ENCODE measurements around the gene S100A6. TPM values are rescaled to one million over a fixed set of nuclear protein-coding genes. Genes with fewer than 3 reads are reported as not detected.

S100A6 gene
- total RNA-seq, 1 experiment from 2014 or later: 19.2 TPM

DNA sequence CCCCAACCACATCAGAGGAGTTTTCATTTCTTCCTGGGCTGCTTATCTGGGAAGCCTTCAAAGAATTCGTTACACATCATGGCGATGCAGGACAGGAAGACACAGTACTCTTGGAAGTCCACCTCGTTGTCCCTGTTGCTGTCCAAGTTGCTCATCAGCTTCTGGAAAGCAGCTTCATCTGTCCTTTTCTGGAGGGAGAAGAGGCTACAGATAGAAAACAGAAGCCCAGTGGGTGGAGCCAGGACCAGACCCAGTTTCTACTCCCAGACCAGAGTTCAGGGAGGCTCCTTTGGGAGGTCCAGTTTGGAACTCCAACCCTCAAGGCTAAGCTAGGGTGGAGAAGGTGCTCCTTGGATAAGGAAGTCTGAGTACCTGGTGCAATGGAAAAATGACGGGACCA is 7.9 kb upstream of the S100A6 start:
- Mint-ChIP-seq H3K4me3 (no peak overlapping the region), H3K9me3 (no peaks in the 10 kb centered on the region), H3K4me1 (peaks cover 50% of the 10 kb centered on the region), H3K36me3 (no peaks in the 10 kb centered on the region; the same call in 1 of the 2 replicates), H3K27ac (no peak overlapping the region), H3K27me3 (ENCODE audit: low read depth) (peaks cover 2% of the 10 kb centered on the region; the same call in 1 of the 2 replicates)
- ATAC-seq: no peak
- no peak for DNase-seq (ENCODE audit: low spot score)
- ChIA-PET CTCF (interaction anchor here (1.9 to 5.3 kb wide), 4 partner anchors 8 to 84 kb away, joined by 4 to 50 read pairs (median 18); partner anchors contain the start of genes S100A13 and S100A6), POLR2A (no interaction called here)
- no peak for TF ChIP-seq FOXJ3 (CRISPR knock-in tag; IDR thresholded peaks at IDR 0.05; ENCODE audit: borderline replicate concordance)
- TF ChIP-seq, protein P1, sequence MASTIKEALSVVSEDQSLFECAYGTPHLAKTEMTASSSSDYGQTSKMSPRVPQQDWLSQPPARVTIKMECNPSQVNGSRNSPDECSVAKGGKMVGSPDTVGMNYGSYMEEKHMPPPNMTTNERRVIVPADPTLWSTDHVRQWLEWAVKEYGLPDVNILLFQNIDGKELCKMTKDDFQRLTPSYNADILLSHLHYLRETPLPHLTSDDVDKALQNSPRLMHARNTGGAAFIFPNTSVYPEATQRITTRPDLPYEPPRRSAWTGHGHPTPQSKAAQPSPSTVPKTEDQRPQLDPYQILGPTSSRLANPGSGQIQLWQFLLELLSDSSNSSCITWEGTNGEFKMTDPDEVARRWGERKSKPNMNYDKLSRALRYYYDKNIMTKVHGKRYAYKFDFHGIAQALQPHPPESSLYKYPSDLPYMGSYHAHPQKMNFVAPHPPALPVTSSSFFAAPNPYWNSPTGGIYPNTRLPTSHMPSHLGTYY (CRISPR knock-in tag; IDR thresholded peaks at IDR 0.05): no peak
- no peak for TF ChIP-seq JAZF1 (CRISPR knock-in tag; IDR thresholded peaks at IDR 0.05)
- TF ChIP-seq ZNF423 (CRISPR knock-in tag; IDR thresholded peaks at IDR 0.05): no peak
- TF ChIP-seq IRF2 (CRISPR knock-in tag; IDR thresholded peaks at IDR 0.05; ENCODE audit: borderline replicate concordance, low read depth): no peak
- TF ChIP-seq, protein P2, sequence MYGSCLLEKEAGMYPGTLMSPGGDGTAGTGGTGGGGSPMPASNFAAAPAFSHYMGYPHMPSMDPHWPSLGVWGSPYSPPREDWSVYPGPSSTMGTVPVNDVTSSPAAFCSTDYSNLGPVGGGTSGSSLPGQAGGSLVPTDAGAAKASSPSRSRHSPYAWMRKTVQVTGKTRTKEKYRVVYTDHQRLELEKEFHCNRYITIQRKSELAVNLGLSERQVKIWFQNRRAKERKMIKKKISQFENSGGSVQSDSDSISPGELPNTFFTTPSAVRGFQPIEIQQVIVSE (CRISPR knock-in tag; IDR thresholded peaks at IDR 0.05; ENCODE audit: borderline replicate concordance): no peak
- no peak for TF ChIP-seq NR3C1 (CRISPR knock-in tag; conservative IDR thresholded peaks at IDR 0.05; ENCODE audit: low read depth)
- TF ChIP-seq, protein P3, sequence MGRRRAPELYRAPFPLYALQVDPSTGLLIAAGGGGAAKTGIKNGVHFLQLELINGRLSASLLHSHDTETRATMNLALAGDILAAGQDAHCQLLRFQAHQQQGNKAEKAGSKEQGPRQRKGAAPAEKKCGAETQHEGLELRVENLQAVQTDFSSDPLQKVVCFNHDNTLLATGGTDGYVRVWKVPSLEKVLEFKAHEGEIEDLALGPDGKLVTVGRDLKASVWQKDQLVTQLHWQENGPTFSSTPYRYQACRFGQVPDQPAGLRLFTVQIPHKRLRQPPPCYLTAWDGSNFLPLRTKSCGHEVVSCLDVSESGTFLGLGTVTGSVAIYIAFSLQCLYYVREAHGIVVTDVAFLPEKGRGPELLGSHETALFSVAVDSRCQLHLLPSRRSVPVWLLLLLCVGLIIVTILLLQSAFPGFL (CRISPR knock-in tag; IDR thresholded peaks at IDR 0.05; ENCODE audit: borderline replicate concordance): no peak
- no peak for TF ChIP-seq GRHL2 (CRISPR knock-in tag; IDR thresholded peaks at IDR 0.05; ENCODE audit: insufficient replicate concordance, severe bottlenecking)
- no peak for TF ChIP-seq ETV6 (CRISPR knock-in tag; IDR thresholded peaks at IDR 0.05)

DNA sequence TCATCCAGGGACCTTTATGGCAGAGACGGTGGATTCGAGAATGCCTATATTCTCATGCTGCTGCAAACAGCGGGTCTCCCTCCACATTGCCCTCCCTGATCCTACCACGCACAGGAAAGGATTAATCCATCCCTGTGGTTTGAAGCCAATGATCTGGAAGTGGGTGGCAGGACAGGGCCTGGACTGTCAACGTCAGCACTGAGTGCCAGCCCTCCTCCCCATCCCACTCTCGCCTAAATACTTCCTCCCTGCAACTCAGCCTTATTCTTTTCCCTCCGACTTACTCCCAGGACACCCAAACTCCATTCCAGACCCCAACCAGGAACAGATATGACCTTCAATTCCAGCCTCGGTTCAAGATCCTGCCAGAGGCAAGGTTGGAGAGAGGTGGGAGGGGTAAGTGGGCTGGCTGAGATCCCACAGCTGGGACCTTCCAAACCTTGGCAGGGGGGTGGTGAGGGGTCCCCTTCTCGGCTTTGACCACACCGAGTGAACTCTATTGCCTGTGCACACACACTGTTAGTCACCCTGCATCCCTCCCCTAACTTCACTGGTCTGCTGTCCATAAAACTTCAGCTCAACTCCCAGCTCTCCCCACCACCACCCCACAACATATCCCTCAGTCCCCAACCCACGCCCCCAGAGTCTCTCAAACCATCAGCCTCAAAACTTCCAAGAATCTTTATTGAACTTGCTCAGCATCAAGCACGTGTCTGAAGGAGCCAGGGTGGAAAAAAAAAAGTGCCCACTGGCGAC is 7.3 kb upstream of the S100A6 start:
- DNase-seq (ENCODE audit: low spot score): no peak
- H3K4me3 Mint-ChIP-seq: no peak overlapping the region
- ATAC-seq: no peak
- TF ChIP-seq ZNF263 (CRISPR knock-in tag; IDR thresholded peaks at IDR 0.05; ENCODE audit: low read depth) (no peak), GRHL2 (CRISPR knock-in tag; IDR thresholded peaks at IDR 0.05; ENCODE audit: insufficient replicate concordance, severe bottlenecking) (no peak)
- TF ChIP-seq, protein P4, sequence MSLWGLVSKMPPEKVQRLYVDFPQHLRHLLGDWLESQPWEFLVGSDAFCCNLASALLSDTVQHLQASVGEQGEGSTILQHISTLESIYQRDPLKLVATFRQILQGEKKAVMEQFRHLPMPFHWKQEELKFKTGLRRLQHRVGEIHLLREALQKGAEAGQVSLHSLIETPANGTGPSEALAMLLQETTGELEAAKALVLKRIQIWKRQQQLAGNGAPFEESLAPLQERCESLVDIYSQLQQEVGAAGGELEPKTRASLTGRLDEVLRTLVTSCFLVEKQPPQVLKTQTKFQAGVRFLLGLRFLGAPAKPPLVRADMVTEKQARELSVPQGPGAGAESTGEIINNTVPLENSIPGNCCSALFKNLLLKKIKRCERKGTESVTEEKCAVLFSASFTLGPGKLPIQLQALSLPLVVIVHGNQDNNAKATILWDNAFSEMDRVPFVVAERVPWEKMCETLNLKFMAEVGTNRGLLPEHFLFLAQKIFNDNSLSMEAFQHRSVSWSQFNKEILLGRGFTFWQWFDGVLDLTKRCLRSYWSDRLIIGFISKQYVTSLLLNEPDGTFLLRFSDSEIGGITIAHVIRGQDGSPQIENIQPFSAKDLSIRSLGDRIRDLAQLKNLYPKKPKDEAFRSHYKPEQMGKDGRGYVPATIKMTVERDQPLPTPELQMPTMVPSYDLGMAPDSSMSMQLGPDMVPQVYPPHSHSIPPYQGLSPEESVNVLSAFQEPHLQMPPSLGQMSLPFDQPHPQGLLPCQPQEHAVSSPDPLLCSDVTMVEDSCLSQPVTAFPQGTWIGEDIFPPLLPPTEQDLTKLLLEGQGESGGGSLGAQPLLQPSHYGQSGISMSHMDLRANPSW (CRISPR knock-in tag; conservative IDR thresholded peaks at IDR 0.05; ENCODE audit: low read depth): no peak
- TF ChIP-seq, protein P2 (CRISPR knock-in tag; IDR thresholded peaks at IDR 0.05; ENCODE audit: borderline replicate concordance): no peak
- TF ChIP-seq, protein P5, sequence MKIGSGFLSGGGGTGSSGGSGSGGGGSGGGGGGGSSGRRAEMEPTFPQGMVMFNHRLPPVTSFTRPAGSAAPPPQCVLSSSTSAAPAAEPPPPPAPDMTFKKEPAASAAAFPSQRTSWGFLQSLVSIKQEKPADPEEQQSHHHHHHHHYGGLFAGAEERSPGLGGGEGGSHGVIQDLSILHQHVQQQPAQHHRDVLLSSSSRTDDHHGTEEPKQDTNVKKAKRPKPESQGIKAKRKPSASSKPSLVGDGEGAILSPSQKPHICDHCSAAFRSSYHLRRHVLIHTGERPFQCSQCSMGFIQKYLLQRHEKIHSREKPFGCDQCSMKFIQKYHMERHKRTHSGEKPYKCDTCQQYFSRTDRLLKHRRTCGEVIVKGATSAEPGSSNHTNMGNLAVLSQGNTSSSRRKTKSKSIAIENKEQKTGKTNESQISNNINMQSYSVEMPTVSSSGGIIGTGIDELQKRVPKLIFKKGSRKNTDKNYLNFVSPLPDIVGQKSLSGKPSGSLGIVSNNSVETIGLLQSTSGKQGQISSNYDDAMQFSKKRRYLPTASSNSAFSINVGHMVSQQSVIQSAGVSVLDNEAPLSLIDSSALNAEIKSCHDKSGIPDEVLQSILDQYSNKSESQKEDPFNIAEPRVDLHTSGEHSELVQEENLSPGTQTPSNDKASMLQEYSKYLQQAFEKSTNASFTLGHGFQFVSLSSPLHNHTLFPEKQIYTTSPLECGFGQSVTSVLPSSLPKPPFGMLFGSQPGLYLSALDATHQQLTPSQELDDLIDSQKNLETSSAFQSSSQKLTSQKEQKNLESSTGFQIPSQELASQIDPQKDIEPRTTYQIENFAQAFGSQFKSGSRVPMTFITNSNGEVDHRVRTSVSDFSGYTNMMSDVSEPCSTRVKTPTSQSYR (CRISPR knock-in tag; IDR thresholded peaks at IDR 0.05): no peak
- CTCF ChIA-PET: interaction anchor here (1.9 to 5.3 kb wide), 3 partner anchors 8 to 32 kb away, joined by 4 to 50 read pairs (median 16); partner anchors contain the start of gene S100A6
- no peaks in the 10 kb centered on the region for H3K9me3 Mint-ChIP-seq
- POLR2A ChIA-PET: no interaction called here
- no peaks in the 10 kb centered on the region; the same call in 1 of the 2 replicates for H3K36me3 Mint-ChIP-seq
- peaks cover 3% of the 10 kb centered on the region for H3K27me3 Mint-ChIP-seq (ENCODE audit: low read depth)
- peaks cover 49% of the 10 kb centered on the region for H3K4me1 Mint-ChIP-seq
- no peak overlapping the region for H3K27ac Mint-ChIP-seq
